PC-9 (cell line): ENCODE measurements around the gene RFX2. TPM values are rescaled to one million over a fixed set of nuclear protein-coding genes. Genes with fewer than 3 reads are reported as not detected.

Source experiments
- BruUV-seq: library from RNA; stranded (reverse); fragments of 400-500 nt; replicated peaks from 2 replicates; lab custom pipeline; 2021; lab: Mats Ljungman, UMichigan
- CTCF ChIA-PET: fragments of 300-600 bp; sonication (Branson Sonifier 250); formaldehyde crosslinking; loops from one replicate; lab custom pipeline; 2022; ENCODE audit warnings: antibody characterized with exemption; lab: Charles Lee
- POLR2A ChIA-PET: fragments of 300-600 bp; sonication (Branson Sonifier 250); formaldehyde crosslinking; loops from one replicate; lab custom pipeline; 2022; ENCODE audit warnings: antibody characterized with exemption; ENCODE audit not compliant: unreplicated experiment; lab: Charles Lee
- DNase-seq, 2 experiments: peaks; one replicate each; pipeline versions ENCODE4 v3.0.0 to v3.0.0-alpha.2; 2015 to 2022; ENCODE audit warnings: mixed read lengths in 1 of 2
- H2AFZ ChIP-seq: fragments of 200-600 bp; sonication (generic); 2 replicates; pipeline ENCODE4 v1.8.1; 2017; ENCODE audit warnings: antibody characterized with exemption
- H3F3A ChIP-seq: fragments of 200-600 bp; sonication (generic); 2 replicates; pipeline ENCODE4 v1.8.1; 2017; ENCODE audit warnings: antibody characterized with exemption, mild to moderate bottlenecking, low read depth; ENCODE audit not compliant: insufficient read depth
- H3K27ac ChIP-seq: fragments of 200-600 bp; sonication (generic); 2 replicates; pipeline ENCODE4 v1.6.1; 2016; ENCODE audit warnings: mixed run types
- H3K27me3 ChIP-seq: fragments of 200-600 bp; sonication (generic); 2 replicates; pipeline ENCODE4 v1.6.1; 2016; ENCODE audit warnings: low read depth, mixed run types; ENCODE audit not compliant: insufficient read depth
- H3K36me3 ChIP-seq: fragments of 200-600 bp; sonication (generic); 2 replicates; pipeline ENCODE4 v1.6.1; 2016; ENCODE audit warnings: low read depth, mixed run types
- H3K4me1 ChIP-seq: fragments of 200-600 bp; sonication (generic); replicated peaks from 2 replicates; pipeline ENCODE4 v1.6.1; 2016; ENCODE audit warnings: mixed run types; ENCODE audit not compliant: insufficient read depth
- H3K4me2 ChIP-seq: fragments of 200-600 bp; sonication (generic); 2 replicates; pipeline ENCODE4 v1.6.1; 2017; ENCODE audit warnings: mixed run types
- H3K4me3 ChIP-seq: fragments of 200-600 bp; sonication (generic); 2 replicates; pipeline ENCODE4 v1.6.1; 2016; ENCODE audit warnings: mixed run types
- H3K79me2 ChIP-seq: fragments of 200-600 bp; sonication (generic); 2 replicates; pipeline ENCODE4 v1.6.1; 2017; ENCODE audit warnings: low read depth, mixed run types
- H3K9me2 ChIP-seq: fragments of 200-600 bp; sonication (generic); 2 replicates; pipeline ENCODE4 v1.8.1; 2017; ENCODE audit warnings: mild to moderate bottlenecking; ENCODE audit not compliant: insufficient read depth
- H3K9me3 ChIP-seq: fragments of 200-600 bp; sonication (generic); 2 replicates; pipeline ENCODE4 v1.8.1; 2016; ENCODE audit warnings: low read depth; ENCODE audit not compliant: insufficient read depth
- H4K20me1 ChIP-seq: fragments of 200-600 bp; sonication (generic); 2 replicates; pipeline ENCODE4 v1.8.1; 2017; ENCODE audit not compliant: insufficient read depth
- CTCF ChIP-seq: fragments of 200-600 bp; sonication (generic); conservative IDR thresholded peaks from 2 replicates; pipeline ENCODE4 v1.6.1; 2017; ENCODE audit warnings: mixed run types, antibody characterized with exemption, mild to moderate bottlenecking, moderate library complexity
- EZH2 ChIP-seq: fragments of 200-600 bp; sonication (generic); IDR thresholded peaks from 2 replicates; pipeline ENCODE4 v1.8.0; 2017; ENCODE audit warnings: antibody characterized with exemption, low read depth
- intact Hi-C: fragments of 100-400 bp; cut with micrococcal nuclease; formaldehyde crosslinking; loops from one replicate; pipeline ENCODE4 v1.10.0; 2022; ENCODE audit not compliant: unreplicated experiment
- total RNA-seq: library from RNA; stranded (reverse); gene quantifications from 2 replicates; pipeline ENCODE4 v1.2.3, GENCODE V29; 2021

The RFX2 gene
- total RNA-seq, 1 experiment from 2014 or later: 11.6 TPM

GRCh38 chr19:5994405-5995165 is 115.7 kb downstream of the RFX2 start:
- Histone ChIP-seq H3K4me3 (no peak overlapping the region), H3K4me2 (no peak overlapping the region), H3K27ac (no peak overlapping the region), H3F3A (no peaks in the 10 kb centered on the region), H3K9me3 (no peaks in the 10 kb centered on the region), H4K20me1 (no peaks in the 10 kb centered on the region), H3K36me3 (no peaks in the 10 kb centered on the region), H3K79me2 (no peaks in the 10 kb centered on the region), H3K27me3 (no peaks in the 10 kb centered on the region), H3K4me1 (no peaks in the 10 kb centered on the region), H3K9me2 (no peaks in the 10 kb centered on the region), H2AFZ (no peak overlapping the region)
- BruUV-seq: no TSS peak
- no peak for DNase-seq
- TF ChIP-seq CTCF (no peak), EZH2 (no peak)
- intact Hi-C loops: no loop called here
- ChIA-PET POLR2A (no interaction called here), CTCF (no interaction called here)

- Histone ChIP-seq H3K9me2 (no peaks in the 10 kb centered on the region), H3K9me3 (no peaks in the 10 kb centered on the region), H3K27me3 (no peaks in the 10 kb centered on the region), H3K4me1 (no peaks in the 10 kb centered on the region), H3K79me2 (no peaks in the 10 kb centered on the region), H4K20me1 (no peaks in the 10 kb centered on the region), H3K4me3 (no peak overlapping the region), H2AFZ (no peak overlapping the region), H3F3A (no peaks in the 10 kb centered on the region), H3K4me2 (no peak overlapping the region), H3K27ac (no peak overlapping the region), H3K36me3 (no peaks in the 10 kb centered on the region)
- TF ChIP-seq EZH2 (no peak), CTCF (no peak)
- BruUV-seq: no TSS peak
- no peak for DNase-seq
- intact Hi-C loops: no loop called here
- CTCF ChIA-PET: no interaction called here
- POLR2A ChIA-PET: no interaction called here
Measured at GRCh38 chr19:5993648-5994358, 116.5 kb downstream of the RFX2 start.

- Histone ChIP-seq H3K27ac (no peak overlapping the region), H3K9me2 (no peaks in the 10 kb centered on the region), H3K4me2 (no peak overlapping the region), H3K36me3 (no peaks in the 10 kb centered on the region), H2AFZ (no peak overlapping the region), H3F3A (no peaks in the 10 kb centered on the region), H3K9me3 (no peaks in the 10 kb centered on the region), H3K27me3 (no peaks in the 10 kb centered on the region), H4K20me1 (no peaks in the 10 kb centered on the region), H3K79me2 (no peaks in the 10 kb centered on the region), H3K4me1 (no peaks in the 10 kb centered on the region), H3K4me3 (no peak overlapping the region)
- intact Hi-C loops: no loop called here
- CTCF ChIA-PET: no interaction called here
- BruUV-seq: no TSS peak
- DNase-seq: no peak
- POLR2A ChIA-PET: no interaction called here
- TF ChIP-seq EZH2 (no peak), CTCF (no peak)
Measured at GRCh38 chr19:5993201-5993600, 117.1 kb downstream of the RFX2 start.
